NCI-H82 (cell line): Measurements from ENCODE around the gene TCEANC2.
"Not testable (repeated sequence)": the region's sequence is repeated elsewhere in the genome, so short reads cannot be mapped to it uniquely, and the experiment has no call there.

ENCODE experiments used
- DNase-seq: peaks from one replicate; lab custom pipeline; 2025; lab: John Stamatoyannopoulos, UW

Gene TCEANC2

GRCh38 chr1:54052934-54053744 is at the start of gene TCEANC2, which contains the start of gene TMEM59:
TCEANC2 (plus strand) TSS chr1:54053608; CDS start chr1:54054423, 815 bp downstream.
TMEM59 (minus strand) TSS chr1:54053204; CDS start chr1:54053188, 16 bp downstream.
- peak; percentile 100 for DNase-seq

- DNase-seq, result not testable (repeated sequence)
Observed at GRCh38 chr1:54003750-54004480, 49.5 kb upstream of the TCEANC2 start.

DNA sequence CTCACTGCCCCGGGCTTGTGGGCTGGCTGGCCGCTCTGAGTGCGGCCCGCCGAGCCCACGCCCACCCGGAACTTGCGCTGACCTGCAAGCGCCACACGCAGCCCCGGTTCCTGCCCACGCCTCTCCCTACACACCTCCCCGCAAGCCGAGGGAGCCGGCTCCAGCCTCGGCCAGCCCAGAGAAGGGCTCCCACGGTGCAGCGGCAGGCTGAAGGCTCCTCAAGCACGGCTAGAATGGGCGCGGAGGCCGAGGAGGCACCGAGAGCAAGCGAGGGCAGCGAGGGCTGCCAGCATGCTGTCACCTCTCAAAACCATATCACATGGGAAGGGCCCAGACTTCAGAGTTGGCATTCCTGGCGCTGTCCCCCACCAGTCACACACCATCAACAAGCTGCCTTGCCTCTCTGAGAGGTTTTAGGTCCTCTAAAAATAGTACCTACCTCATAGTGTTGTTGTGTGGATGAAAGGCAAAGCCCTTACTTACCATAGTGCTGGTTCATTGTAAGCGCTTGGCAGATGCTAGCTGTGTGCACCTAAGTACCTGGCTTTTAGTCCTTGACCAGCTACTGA is 48.8 kb upstream of the TCEANC2 start:
- DNase-seq, result no peak

GRCh38 chr1:54006508-54006907 is 46.9 kb upstream of the TCEANC2 start:
- no peak for DNase-seq

- no peak for DNase-seq
Observed at GRCh38 chr1:54007613-54008012, 45.8 kb upstream of the TCEANC2 start.

GRCh38 chr1:54008876-54009275 is 44.5 kb upstream of the TCEANC2 start:
- DNase-seq, result peak; percentile 33

DNA sequence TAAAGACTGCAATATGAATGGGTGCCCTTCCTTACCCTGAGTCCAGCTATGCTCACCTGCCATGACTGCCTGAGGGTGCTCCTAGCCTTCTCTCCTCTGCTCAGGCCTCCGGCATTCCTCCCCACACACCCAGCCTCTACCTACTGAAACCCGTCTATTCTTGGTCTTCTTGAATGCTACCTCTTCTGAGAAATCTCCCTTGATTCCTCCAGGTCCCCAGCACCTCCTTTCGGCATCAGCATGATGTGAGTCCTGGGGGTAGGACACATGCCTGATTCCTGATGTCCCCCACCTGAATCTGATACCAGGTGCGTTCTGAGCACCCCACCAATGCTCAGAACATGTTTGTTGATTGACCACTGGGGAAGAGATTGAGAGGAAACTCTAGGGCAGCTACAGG is 44.0 kb upstream of the TCEANC2 start:
- DNase-seq, result no peak

- no peak for DNase-seq
Observed at GRCh38 chr1:54010415-54011117, 42.8 kb upstream of the TCEANC2 start.

DNA sequence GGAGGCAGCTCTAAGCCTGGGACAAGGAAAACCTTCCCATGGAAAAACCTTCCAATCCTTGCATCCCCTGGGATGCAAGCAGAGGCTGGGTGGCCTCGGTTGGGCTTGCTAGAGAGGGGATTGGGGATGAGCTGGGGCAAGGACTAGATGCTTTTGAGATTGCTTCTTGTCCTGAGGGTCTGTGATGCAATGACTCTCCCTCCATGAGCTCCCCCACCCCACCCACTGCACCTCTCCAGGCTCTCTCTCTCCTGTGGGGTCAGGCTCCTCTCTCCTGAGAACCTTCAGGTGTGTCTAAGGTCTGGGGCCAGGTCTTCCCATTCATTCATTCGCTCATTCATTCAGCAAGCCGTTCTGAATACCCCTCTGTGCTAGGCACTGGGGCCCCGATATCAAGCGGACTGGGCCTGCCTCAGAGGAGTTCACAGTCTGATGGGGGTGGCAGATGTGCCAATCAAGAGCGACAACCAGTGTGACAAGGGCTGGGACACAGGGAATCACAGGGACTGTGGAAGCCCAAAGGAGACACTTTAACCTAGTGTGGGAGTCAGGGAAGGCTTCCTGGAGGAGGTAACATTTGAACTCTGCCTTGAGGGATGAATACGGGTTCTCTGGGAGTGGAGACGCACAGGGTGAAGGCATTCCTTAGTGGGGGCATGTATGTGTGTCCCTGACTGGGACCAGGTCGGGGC is 41.9 kb upstream of the TCEANC2 start:
- no peak for DNase-seq

DNA sequence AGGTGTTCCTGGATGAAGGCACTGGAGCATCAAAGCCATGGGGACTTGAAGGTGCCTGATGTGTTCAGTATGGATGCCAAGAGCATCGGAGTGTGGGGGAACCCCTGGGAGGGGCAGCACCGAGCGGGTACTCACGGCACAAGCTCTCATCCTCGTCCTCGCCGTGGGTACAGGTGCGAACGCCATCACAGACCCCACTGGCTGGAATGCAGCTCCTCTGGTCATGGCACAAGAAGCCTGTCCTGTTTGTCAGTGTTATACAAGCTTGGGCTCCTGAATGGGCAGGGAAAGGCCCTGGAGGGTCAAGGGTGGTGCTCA is 41.4 kb upstream of the TCEANC2 start:
- DNase-seq, result no peak

GRCh38 chr1:54012863-54013262 is 40.5 kb upstream of the TCEANC2 start:
- no peak for DNase-seq

DNA sequence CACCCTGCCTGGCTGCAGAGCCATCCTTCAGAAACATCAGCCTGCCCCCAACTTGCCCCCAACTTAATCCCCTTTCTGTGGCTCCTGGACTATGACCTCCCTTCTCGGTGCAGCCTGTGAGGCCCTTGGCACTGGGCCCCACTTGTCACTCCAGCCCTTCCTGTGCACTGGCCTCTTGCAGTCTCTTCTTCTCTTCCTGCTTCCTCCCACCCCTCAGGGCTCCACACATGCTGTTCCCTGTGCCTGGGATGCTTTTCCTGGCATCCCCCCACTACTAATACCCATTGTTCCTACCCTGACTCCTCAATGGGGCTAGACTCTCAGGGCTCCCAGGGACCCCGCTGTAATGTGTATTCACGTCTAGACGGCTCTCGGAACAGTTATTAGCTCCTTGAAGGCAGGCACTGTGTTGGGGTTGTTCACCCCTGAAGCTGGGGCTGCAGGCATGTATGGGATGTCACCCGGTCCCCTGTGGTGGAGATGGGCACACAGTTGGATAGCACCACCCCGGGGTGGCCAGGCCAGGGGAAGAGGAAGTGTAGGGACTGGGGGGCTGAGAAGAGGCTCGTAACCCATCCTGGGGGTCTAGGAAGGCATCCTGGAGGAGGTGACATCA is 39.9 kb upstream of the TCEANC2 start:
- DNase-seq, result no peak

- no peak for DNase-seq
Observed at GRCh38 chr1:54014009-54014629, 39.3 kb upstream of the TCEANC2 start.

DNA sequence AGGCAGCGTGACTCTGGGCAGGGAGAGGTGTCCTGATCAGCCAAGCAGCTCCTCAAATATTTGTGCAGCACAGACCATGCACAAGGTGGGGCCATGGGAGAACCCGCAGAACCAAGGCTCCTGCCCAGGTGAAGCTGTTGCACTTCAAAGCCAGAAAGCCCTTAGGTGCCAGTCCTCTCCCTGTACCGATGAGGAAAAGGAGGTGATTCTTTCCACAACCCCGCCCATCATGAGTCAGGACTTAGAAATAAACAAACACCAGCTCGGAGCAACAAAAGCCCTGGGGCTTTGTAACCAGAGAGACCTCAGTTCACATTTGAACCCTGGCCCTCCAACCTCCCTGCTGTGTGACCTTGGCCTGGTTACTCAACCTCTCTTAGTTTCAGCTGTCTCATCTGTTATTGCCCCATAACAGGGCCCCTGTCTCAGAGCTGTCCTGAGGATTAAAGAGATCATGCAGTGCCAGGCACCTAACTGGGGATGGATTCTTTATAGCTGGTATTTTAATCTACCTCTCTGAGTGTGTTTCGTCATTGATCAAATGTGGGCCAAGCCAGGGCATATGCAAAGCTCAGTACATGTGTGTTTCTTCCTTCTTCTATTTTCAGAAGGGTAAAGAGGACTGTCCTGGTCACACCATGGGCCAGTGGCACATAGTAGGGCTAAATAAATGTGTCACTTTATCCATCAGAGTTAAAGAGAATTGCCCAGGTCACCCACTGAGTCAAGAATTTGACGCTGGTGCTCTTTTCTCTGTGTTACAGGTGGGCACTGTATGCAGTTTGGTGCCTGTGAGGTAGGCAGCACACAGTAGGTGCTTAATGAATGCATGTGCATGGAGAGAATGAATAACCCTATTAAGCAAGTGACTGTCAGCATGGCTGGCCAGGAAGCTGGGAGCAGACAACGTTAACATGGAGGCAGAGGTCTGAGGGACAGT is 36.8 kb upstream of the TCEANC2 start:
- peak; percentile 31 for DNase-seq

GRCh38 chr1:54017979-54018378 is 35.4 kb upstream of the TCEANC2 start, which contains the start of gene LDLRAD1:
LDLRAD1 (minus strand) TSS chr1:54018186; CDS start chr1:54018112, 74 bp downstream.
- DNase-seq, result no peak

- DNase-seq, result no peak
Observed at GRCh38 chr1:54018635-54019034, 34.8 kb upstream of the TCEANC2 start.

DNA sequence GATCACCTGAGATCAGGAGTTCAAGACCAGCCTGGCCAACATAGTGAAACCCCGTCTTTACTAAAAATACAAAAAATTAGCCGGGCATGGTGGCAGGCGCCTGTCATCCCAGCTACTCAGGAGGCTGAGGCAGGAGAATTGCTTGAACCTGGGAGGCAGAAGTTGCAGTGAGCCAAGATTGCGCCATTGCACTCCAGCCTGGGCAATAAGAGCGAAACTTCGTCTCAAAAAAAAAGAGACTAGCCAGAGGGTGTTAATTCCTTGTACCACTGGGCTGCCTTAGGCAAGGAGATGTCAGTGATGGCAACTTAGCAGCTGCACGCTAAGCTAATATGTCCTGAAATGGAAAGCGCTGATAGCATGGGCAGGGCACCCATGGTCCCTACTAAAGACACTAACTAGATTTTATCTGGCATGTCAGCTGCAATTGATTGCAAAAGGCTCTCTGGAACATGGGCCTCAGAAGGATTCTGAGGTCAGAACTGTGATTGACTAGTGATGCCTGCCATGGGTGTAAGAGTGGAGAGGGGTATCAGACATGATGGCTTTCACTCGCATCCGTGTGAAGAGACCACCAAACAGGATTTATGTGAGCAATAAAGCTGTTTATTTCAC is 33.7 kb upstream of the TCEANC2 start:
- DNase-seq, result peak; percentile 21

DNA sequence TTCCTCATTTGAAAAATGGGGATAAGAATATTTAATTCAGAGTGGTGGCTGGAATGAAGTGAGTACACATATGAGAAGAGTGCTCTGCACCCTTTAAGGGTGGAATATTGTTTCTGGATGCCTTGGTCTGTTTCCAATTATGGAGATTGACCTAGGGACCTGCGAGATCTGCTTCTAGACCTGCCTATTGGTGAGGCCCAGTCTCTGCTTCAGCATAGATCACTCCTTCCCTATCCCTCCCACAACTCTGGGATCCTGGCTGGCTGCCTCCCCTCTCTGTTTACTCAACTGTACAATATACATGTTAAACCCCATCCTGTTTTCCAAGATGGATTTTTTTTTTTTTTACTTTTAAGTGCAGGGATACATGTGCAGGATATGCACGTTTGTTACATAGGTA is 29.1 kb upstream of the TCEANC2 start:
- DNase-seq, result no peak

- DNase-seq, result not testable (repeated sequence)
Observed at GRCh38 chr1:54024811-54025210, 28.6 kb upstream of the TCEANC2 start.
